Stimulated activated effector memory CD8-positive, alpha-beta T cell treated with anti-CD3 and anti-CD28 coated beads, Interleukin-12 subunit alpha, Interleukin-12 subunit beta, amount 100 ng/mL, for 72 hours (primary cell): Measurements from ENCODE around the gene PEAR1.

ENCODE experiments used
- ATAC-seq: fragments of 150-1000 bp; cut with Tn5 transposase; 2 replicates; pipeline ENCODE4 v1.10.0; 2021
- DNase-seq, 2 donors: peaks; one replicate each; pipeline ENCODE4 v3.0.0; 2021 to 2022; ENCODE audit warnings: low spot score in 2 of 2
- H3K27ac Mint-ChIP-seq: one replicate; pipeline ENCODE4 v1.8.0; 2022; ENCODE audit warnings: mild to moderate bottlenecking, mixed read lengths
- H3K36me3 Mint-ChIP-seq: one replicate; pipeline ENCODE4 v1.8.0; 2022; ENCODE audit warnings: mild to moderate bottlenecking, mixed read lengths
- H3K4me1 Mint-ChIP-seq: one replicate; pipeline ENCODE4 v1.8.0; 2022; ENCODE audit warnings: mixed read lengths
- H3K4me3 Mint-ChIP-seq: one replicate; pipeline ENCODE4 v1.8.0; 2022; ENCODE audit warnings: mild to moderate bottlenecking, mixed read lengths
- H3K9me3 Mint-ChIP-seq: one replicate; pipeline ENCODE4 v1.8.0; 2022; ENCODE audit warnings: mixed read lengths

The PEAR1 gene

GRCh38 chr1:156893048-156893953 is at the start of gene PEAR1:
TSS of gene PEAR1 (plus strand) at chr1:156893718. CDS start at chr1:156903927, 10,209 bp downstream.
- ATAC-seq = no peak
- no peak for DNase-seq
- peaks cover 14% of the 10 kb centered on the region for H3K4me1 Mint-ChIP-seq
- peak within 1 kb of the TSS; percentile 55 for H3K4me3 Mint-ChIP-seq
- no peak within 1 kb of the TSS for H3K27ac Mint-ChIP-seq
- H3K36me3 Mint-ChIP-seq = no peaks in the 10 kb centered on the region
- no peaks in the 10 kb centered on the region for H3K9me3 Mint-ChIP-seq

- Mint-ChIP-seq H3K4me3 (peak overlapping the region; percentile 70), H3K36me3 (no peaks in the 10 kb centered on the region), H3K9me3 (no peaks in the 10 kb centered on the region), H3K4me1 (peaks cover 44% of the 10 kb centered on the region), H3K27ac (no peak overlapping the region)
- DNase-seq (no peak), ATAC-seq (no peak)
Observed at GRCh38 chr1:156844102-156844501, 49.4 kb upstream of the PEAR1 start.

- no peak overlapping the region for H3K27ac Mint-ChIP-seq
- H3K36me3 Mint-ChIP-seq = no peaks in the 10 kb centered on the region
- DNase-seq = no peak
- no peaks in the 10 kb centered on the region for H3K9me3 Mint-ChIP-seq
- H3K4me3 Mint-ChIP-seq = peak overlapping the region; percentile 70
- peaks cover 45% of the 10 kb centered on the region for H3K4me1 Mint-ChIP-seq
- ATAC-seq = no peak
Observed at GRCh38 chr1:156844638-156845037, 48.9 kb upstream of the PEAR1 start.

GRCh38 chr1:156845055-156845952 is 48.2 kb upstream of the PEAR1 start:
- no peaks in the 10 kb centered on the region for H3K36me3 Mint-ChIP-seq
- DNase-seq = peak in 1 of 2 donors; percentile 26
- ATAC-seq = peak; percentile 55
- no peak overlapping the region for H3K27ac Mint-ChIP-seq
- H3K4me3 Mint-ChIP-seq = peak overlapping the region; percentile 70
- peaks cover 45% of the 10 kb centered on the region for H3K4me1 Mint-ChIP-seq
- H3K9me3 Mint-ChIP-seq = no peaks in the 10 kb centered on the region

GRCh38 chr1:156845953-156846545 is 47.5 kb upstream of the PEAR1 start:
- Mint-ChIP-seq H3K4me3 (peak overlapping the region; percentile 70), H3K4me1 (peaks cover 45% of the 10 kb centered on the region), H3K36me3 (no peaks in the 10 kb centered on the region), H3K9me3 (no peaks in the 10 kb centered on the region), H3K27ac (no peak overlapping the region)
- DNase-seq (no peak), ATAC-seq (no peak)

- H3K27ac Mint-ChIP-seq = no peak overlapping the region
- no peaks in the 10 kb centered on the region for H3K9me3 Mint-ChIP-seq
- ATAC-seq = no peak
- H3K4me1 Mint-ChIP-seq = peaks cover 45% of the 10 kb centered on the region
- H3K36me3 Mint-ChIP-seq = no peaks in the 10 kb centered on the region
- DNase-seq = no peak
- H3K4me3 Mint-ChIP-seq = peak overlapping the region; percentile 70
Observed at GRCh38 chr1:156846643-156847042, 46.9 kb upstream of the PEAR1 start.

GRCh38 chr1:156847591-156848460 is 45.7 kb upstream of the PEAR1 start:
- H3K36me3 Mint-ChIP-seq = no peaks in the 10 kb centered on the region
- peaks cover 45% of the 10 kb centered on the region for H3K4me1 Mint-ChIP-seq
- DNase-seq (no peak), ATAC-seq (no peak)
- H3K9me3 Mint-ChIP-seq = no peaks in the 10 kb centered on the region
- H3K4me3 Mint-ChIP-seq = peak overlapping the region; percentile 70
- peak overlapping the region; percentile 76 for H3K27ac Mint-ChIP-seq

GRCh38 chr1:156848461-156849150 is 44.9 kb upstream of the PEAR1 start:
- ATAC-seq (peak; percentile 89), DNase-seq (peak; percentile 46 to 67)
- peaks cover 45% of the 10 kb centered on the region for H3K4me1 Mint-ChIP-seq
- H3K36me3 Mint-ChIP-seq = no peaks in the 10 kb centered on the region
- H3K4me3 Mint-ChIP-seq = peak overlapping the region; percentile 70
- H3K27ac Mint-ChIP-seq = peak overlapping the region; percentile 76
- H3K9me3 Mint-ChIP-seq = no peaks in the 10 kb centered on the region

- no peak for ATAC-seq
- H3K9me3 Mint-ChIP-seq = no peaks in the 10 kb centered on the region
- H3K36me3 Mint-ChIP-seq = no peaks in the 10 kb centered on the region
- peak overlapping the region; percentile 70 for H3K4me3 Mint-ChIP-seq
- peaks cover 40% of the 10 kb centered on the region for H3K4me1 Mint-ChIP-seq
- H3K27ac Mint-ChIP-seq = peak overlapping the region; percentile 76
- no peak for DNase-seq
Observed at GRCh38 chr1:156849151-156849496, 44.4 kb upstream of the PEAR1 start.

GRCh38 chr1:156851779-156852417 is 41.6 kb upstream of the PEAR1 start:
- no peaks in the 10 kb centered on the region for H3K9me3 Mint-ChIP-seq
- H3K4me1 Mint-ChIP-seq = peaks cover 28% of the 10 kb centered on the region
- H3K4me3 Mint-ChIP-seq = no peak overlapping the region
- DNase-seq = no peak
- ATAC-seq = no peak
- H3K36me3 Mint-ChIP-seq = no peaks in the 10 kb centered on the region
- H3K27ac Mint-ChIP-seq = no peak overlapping the region

GRCh38 chr1:156852418-156852874 is 41.1 kb upstream of the PEAR1 start:
- DNase-seq (no peak), ATAC-seq (no peak)
- peaks cover 23% of the 10 kb centered on the region for H3K4me1 Mint-ChIP-seq
- no peaks in the 10 kb centered on the region for H3K36me3 Mint-ChIP-seq
- peak overlapping the region; percentile 1 for H3K27ac Mint-ChIP-seq
- no peak overlapping the region for H3K4me3 Mint-ChIP-seq
- no peaks in the 10 kb centered on the region for H3K9me3 Mint-ChIP-seq

- no peak for DNase-seq
- Mint-ChIP-seq H3K4me3 (no peak overlapping the region), H3K9me3 (no peaks in the 10 kb centered on the region), H3K36me3 (no peaks in the 10 kb centered on the region), H3K4me1 (peaks cover 18% of the 10 kb centered on the region), H3K27ac (peak overlapping the region; percentile 17)
- no peak for ATAC-seq
Observed at GRCh38 chr1:156853761-156854160, 39.8 kb upstream of the PEAR1 start.

- no peak for DNase-seq
- Mint-ChIP-seq H3K4me3 (no peak overlapping the region), H3K27ac (no peak overlapping the region), H3K4me1 (peaks cover 14% of the 10 kb centered on the region), H3K36me3 (no peaks in the 10 kb centered on the region), H3K9me3 (no peaks in the 10 kb centered on the region)
- ATAC-seq = no peak
Observed at GRCh38 chr1:156854634-156855033, 38.9 kb upstream of the PEAR1 start.
